Panc1 (cell line): ENCODE data around the gene CTRB2. TPM values are rescaled to one million over a fixed set of nuclear protein-coding genes. Genes with fewer than 3 reads are reported as not detected.

Experiments used
- ATAC-seq: fragments of 200-7000 bp; cut with Tn5 transposase; 2 replicates; pipeline ENCODE4 v1.9.1; 2020; ENCODE audit warnings: mild to moderate bottlenecking, moderate library complexity
- BruUV-seq: library from RNA; stranded (reverse); fragments of 400-500 nt; replicated peaks from 2 replicates; lab custom pipeline; 2021; lab: Mats Ljungman, UMichigan
- CTCF ChIA-PET: fragments of 300-600 bp; sonication (Branson Sonifier 250); formaldehyde crosslinking; loops from one replicate; lab custom pipeline; 2022; ENCODE audit warnings: antibody characterized with exemption; lab: Charles Lee
- POLR2A ChIA-PET: fragments of 300-600 bp; sonication (Branson Sonifier 250); formaldehyde crosslinking; loops from one replicate; lab custom pipeline; 2022; ENCODE audit warnings: antibody characterized with exemption; lab: Charles Lee
- DNase-seq: peaks from one replicate; pipeline ENCODE4 v3.0.0-alpha.2; 2010; ENCODE audit warnings: low read depth, low spot score
- H3K27ac ChIP-seq: 2 replicates; pipeline ENCODE4 v1.5.1; 2011; ENCODE audit warnings: mild to moderate bottlenecking, low read length, inconsistent platforms
- H3K27me3 ChIP-seq: fragments of 200-500 bp; sonication (Bioruptor generic); 2 replicates; pipeline ENCODE4 v1.6.0; 2014; ENCODE audit warnings: low read length, inconsistent platforms; ENCODE audit not compliant: control insufficient read depth, insufficient read depth
- H3K36me3 ChIP-seq: fragments of 200-500 bp; sonication (Bioruptor generic); 2 replicates; pipeline ENCODE4 v1.5.1; 2014; ENCODE audit warnings: inconsistent platforms, mild to moderate bottlenecking, low read length, moderate library complexity; ENCODE audit not compliant: control insufficient read depth, insufficient read depth
- H3K4me1 ChIP-seq: 2 replicates; pipeline ENCODE4 v1.5.1; 2011; ENCODE audit warnings: inconsistent platforms, mild to moderate bottlenecking, low read length, moderate library complexity; ENCODE audit not compliant: control insufficient read depth, insufficient read depth
- H3K4me3 ChIP-seq, 2 experiments: 2 replicates each; pipeline ENCODE4 v1.5.1; 2011 to 2012; ENCODE audit warnings: low read depth in 2 of 2, low read length in 2 of 2, mild to moderate bottlenecking in 2 of 2, inconsistent platforms in 1 of 2, moderate library complexity in 1 of 2
- H3K9me3 ChIP-seq: fragments of 200-500 bp; sonication (Bioruptor generic); 2 replicates; pipeline ENCODE4 v1.5.1; 2014; ENCODE audit warnings: low read depth, mild to moderate bottlenecking, inconsistent platforms, low read length, moderate library complexity; ENCODE audit not compliant: control insufficient read depth, insufficient read depth
- POLR2AphosphoS5 ChIP-seq: IDR thresholded peaks from 2 replicates; pipeline ENCODE4 v1.6.1; 2012; ENCODE audit warnings: mild to moderate bottlenecking, low read depth, low read length, moderate library complexity
- SIN3A ChIP-seq: IDR thresholded peaks from 2 replicates; pipeline ENCODE4 v1.6.1; 2012; ENCODE audit warnings: low read depth, mild to moderate bottlenecking, low read length, moderate library complexity, borderline replicate concordance; ENCODE audit not compliant: insufficient read depth
- TCF7L2 ChIP-seq: IDR thresholded peaks from 2 replicates; pipeline ENCODE4 v1.6.1; 2011; ENCODE audit warnings: mild to moderate bottlenecking, low read depth, low read length, inconsistent platforms
- in situ Hi-C: cut with HindIII; loops from 2 replicates; pipeline ENCODE4 v1.10.0; 2016; ENCODE audit warnings: low sequenced_read_pairs, low pct_unique_long_range_greater_than_20kb
- intact Hi-C: fragments of 100-400 bp; cut with micrococcal nuclease; formaldehyde crosslinking; loops from one replicate; pipeline ENCODE4 v1.10.0; 2022; ENCODE audit not compliant: unreplicated experiment
- total RNA-seq: library from RNA; stranded (reverse); gene quantifications from one replicate; pipeline ENCODE4 v1.2.1, GENCODE V29; 2021; ENCODE audit not compliant: unreplicated experiment
- TF ChIP-seq, protein P1 (sequence below): fragments of 450-650 bp; IDR thresholded peaks from 2 replicates; pipeline ENCODE4 v1.5.1; 2017; ENCODE audit warnings: mild to moderate bottlenecking
- TF ChIP-seq, protein P2 (sequence below), 2 experiments: IDR thresholded peaks; 2 replicates each; pipeline ENCODE4 v1.6.1; 2011 to 2012; ENCODE audit warnings: low read depth in 2 of 2, control low read depth in 1 of 2, low read length in 1 of 2, mild to moderate bottlenecking in 1 of 2, moderate library complexity in 1 of 2; ENCODE audit not compliant: insufficient read depth in 1 of 2

Gene CTRB2
- total RNA-seq, 1 experiment from 2014 or later, result 5.0 TPM

DNA sequence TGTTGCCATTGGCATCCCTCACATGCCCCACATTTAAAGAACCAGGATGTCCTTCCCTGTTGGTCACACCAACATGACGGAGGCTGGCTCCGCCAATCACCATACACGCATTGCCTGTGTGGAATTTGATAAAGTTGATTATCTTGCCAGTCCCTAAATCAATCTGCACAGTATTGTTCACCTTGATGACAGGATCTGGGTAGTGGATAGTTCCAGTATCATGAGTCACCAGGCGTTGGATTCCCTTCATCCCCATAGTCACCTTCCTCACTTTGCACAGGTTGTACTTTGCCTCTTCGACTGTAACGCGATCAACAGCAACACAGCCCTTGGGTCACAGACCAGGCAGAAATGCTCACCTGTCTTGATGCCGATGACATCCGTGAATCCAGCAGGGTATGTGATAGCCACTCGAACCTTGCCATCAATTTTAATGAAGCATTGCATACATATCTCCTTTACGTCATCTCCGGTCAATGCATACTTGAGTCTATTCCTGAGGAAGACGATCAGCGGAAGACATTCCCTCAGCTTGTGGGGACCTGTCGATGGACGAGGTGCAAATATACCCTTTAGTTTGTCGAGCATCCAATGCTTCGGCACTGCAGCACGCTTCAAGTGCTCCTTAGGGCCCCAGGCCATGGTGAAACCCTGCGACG is 14.2 kb downstream of the CTRB2 start:
- in situ Hi-C loops (no loop called here), intact Hi-C loops (no loop called here)
- Histone ChIP-seq H3K27me3 (no peaks in the 10 kb centered on the region), H3K27ac (no peak overlapping the region), H3K4me1 (no peaks in the 10 kb centered on the region), H3K9me3 (no peaks in the 10 kb centered on the region), H3K36me3 (no peaks in the 10 kb centered on the region), H3K4me3 (no peak overlapping the region)
- TF ChIP-seq, protein P1, sequence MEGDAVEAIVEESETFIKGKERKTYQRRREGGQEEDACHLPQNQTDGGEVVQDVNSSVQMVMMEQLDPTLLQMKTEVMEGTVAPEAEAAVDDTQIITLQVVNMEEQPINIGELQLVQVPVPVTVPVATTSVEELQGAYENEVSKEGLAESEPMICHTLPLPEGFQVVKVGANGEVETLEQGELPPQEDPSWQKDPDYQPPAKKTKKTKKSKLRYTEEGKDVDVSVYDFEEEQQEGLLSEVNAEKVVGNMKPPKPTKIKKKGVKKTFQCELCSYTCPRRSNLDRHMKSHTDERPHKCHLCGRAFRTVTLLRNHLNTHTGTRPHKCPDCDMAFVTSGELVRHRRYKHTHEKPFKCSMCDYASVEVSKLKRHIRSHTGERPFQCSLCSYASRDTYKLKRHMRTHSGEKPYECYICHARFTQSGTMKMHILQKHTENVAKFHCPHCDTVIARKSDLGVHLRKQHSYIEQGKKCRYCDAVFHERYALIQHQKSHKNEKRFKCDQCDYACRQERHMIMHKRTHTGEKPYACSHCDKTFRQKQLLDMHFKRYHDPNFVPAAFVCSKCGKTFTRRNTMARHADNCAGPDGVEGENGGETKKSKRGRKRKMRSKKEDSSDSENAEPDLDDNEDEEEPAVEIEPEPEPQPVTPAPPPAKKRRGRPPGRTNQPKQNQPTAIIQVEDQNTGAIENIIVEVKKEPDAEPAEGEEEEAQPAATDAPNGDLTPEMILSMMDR, result no peak
- TF ChIP-seq SIN3A (no peak), POLR2AphosphoS5 (no peak), TCF7L2 (no peak)
- TF ChIP-seq, protein P2, sequence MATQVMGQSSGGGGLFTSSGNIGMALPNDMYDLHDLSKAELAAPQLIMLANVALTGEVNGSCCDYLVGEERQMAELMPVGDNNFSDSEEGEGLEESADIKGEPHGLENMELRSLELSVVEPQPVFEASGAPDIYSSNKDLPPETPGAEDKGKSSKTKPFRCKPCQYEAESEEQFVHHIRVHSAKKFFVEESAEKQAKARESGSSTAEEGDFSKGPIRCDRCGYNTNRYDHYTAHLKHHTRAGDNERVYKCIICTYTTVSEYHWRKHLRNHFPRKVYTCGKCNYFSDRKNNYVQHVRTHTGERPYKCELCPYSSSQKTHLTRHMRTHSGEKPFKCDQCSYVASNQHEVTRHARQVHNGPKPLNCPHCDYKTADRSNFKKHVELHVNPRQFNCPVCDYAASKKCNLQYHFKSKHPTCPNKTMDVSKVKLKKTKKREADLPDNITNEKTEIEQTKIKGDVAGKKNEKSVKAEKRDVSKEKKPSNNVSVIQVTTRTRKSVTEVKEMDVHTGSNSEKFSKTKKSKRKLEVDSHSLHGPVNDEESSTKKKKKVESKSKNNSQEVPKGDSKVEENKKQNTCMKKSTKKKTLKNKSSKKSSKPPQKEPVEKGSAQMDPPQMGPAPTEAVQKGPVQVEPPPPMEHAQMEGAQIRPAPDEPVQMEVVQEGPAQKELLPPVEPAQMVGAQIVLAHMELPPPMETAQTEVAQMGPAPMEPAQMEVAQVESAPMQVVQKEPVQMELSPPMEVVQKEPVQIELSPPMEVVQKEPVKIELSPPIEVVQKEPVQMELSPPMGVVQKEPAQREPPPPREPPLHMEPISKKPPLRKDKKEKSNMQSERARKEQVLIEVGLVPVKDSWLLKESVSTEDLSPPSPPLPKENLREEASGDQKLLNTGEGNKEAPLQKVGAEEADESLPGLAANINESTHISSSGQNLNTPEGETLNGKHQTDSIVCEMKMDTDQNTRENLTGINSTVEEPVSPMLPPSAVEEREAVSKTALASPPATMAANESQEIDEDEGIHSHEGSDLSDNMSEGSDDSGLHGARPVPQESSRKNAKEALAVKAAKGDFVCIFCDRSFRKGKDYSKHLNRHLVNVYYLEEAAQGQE (IDR thresholded peaks at IDR 0.05; ENCODE audit: insufficient read depth in 1 of 2, low read depth in 2 of 2, low read length in 1 of 2), result no peak
- no peak for ATAC-seq
- no peak for DNase-seq
- ChIA-PET POLR2A (no interaction called here), CTCF (no interaction called here)
- BruUV-seq, result no TSS peak

DNA sequence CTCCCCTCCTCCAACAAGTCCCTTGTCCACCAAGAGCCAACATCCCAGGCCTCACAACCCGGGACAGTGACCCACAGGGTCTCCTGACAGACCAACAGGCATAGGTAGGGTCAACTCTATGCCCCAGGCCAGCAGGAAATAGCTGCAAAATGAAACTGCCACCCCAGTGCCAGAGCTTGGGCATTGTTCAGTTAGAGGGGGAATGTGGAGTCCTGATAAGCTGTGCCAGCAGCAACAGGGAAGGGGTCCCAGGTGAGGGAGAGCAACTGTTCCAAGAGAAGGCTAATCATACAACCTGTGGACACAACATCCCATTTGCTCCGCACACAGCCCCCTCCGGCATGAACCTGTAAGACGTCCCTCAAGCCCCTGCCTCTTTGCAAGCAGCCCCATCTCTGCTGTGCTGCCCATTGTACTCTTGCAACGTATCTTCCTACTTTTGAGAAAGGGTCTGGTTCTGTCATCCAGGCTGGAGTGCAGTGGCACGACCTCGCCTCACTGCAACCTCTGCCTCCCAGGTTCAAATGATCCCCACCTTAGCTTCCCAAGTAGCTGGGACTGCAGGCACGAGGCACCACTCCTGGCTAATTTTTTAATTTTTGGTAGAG is 17.2 kb downstream of the CTRB2 start:
- H3K36me3 ChIP-seq, result no peaks in the 10 kb centered on the region
- ATAC-seq, result no peak
- no peak for DNase-seq
- intact Hi-C loops, result no loop called here
- H3K27me3 ChIP-seq, result no peaks in the 10 kb centered on the region
- H3K4me3 ChIP-seq, result no peak overlapping the region
- ChIA-PET POLR2A (no interaction called here), CTCF (interaction anchor here (1.0 kb wide), 1 partner anchor 9 kb away, joined by 3 read pairs; no protein-coding TSS in a partner anchor)
- TF ChIP-seq POLR2AphosphoS5, result no peak
- no peak for TF ChIP-seq SIN3A
- TF ChIP-seq, protein P2 (IDR thresholded peaks at IDR 0.05; ENCODE audit: insufficient read depth in 1 of 2, low read depth in 2 of 2, low read length in 1 of 2), result no peak
- no peak for TF ChIP-seq TCF7L2
- TF ChIP-seq, protein P1, result no peak
- in situ Hi-C loops, result no loop called here
- no peak overlapping the region for H3K27ac ChIP-seq
- H3K9me3 ChIP-seq, result peaks cover 4% of the 10 kb centered on the region; the same call in 1 of the 2 replicates
- no peaks in the 10 kb centered on the region for H3K4me1 ChIP-seq
- no TSS peak for BruUV-seq
